Endothelial cell of umbilical vein (primary cell): ENCODE results near the gene LPP. TPM values are rescaled to one million over a fixed set of nuclear protein-coding genes. Genes with fewer than 3 reads are reported as not detected.

ENCODE experiments used
- BruUV-seq: library from RNA; stranded (reverse); fragments of 400-500 nt; replicated peaks from 2 replicates; lab custom pipeline; 2021; lab: Mats Ljungman, UMichigan
- CTCF ChIA-PET: fragments of 300-600, 350-600 bp; sonication (Branson Sonifier 250); formaldehyde crosslinking; loops from one replicate; lab custom pipeline; 2021; ENCODE audit warnings: antibody characterized with exemption, inconsistent platforms; lab: Charles Lee
- POLR2A ChIA-PET: fragments of 300-600, 350-600 bp; sonication (Branson Sonifier 250); formaldehyde crosslinking; loops from one replicate; lab custom pipeline; 2021; ENCODE audit warnings: antibody characterized with exemption, inconsistent platforms; lab: Charles Lee
- DNase-seq: peaks from one replicate; pipeline ENCODE4 v3.0.0-alpha.2; 2011; ENCODE audit warnings: low read depth, low spot score
- FAIRE-seq: peaks from 2 replicates; lab custom pipeline; 2011; peaks lifted over from hg19 to GRCh38; lab: Jason Lieb, UNC
- H2AFZ ChIP-seq: 2 replicates; pipeline ENCODE4 v1.6.0; 2012; ENCODE audit warnings: low read depth, low read length, control low read depth, inconsistent platforms
- H3K27ac ChIP-seq: 2 replicates; pipeline ENCODE4 v1.5.1; 2011; ENCODE audit warnings: low read depth, mild to moderate bottlenecking, control low read depth, low read length, moderate library complexity; ENCODE audit not compliant: insufficient read depth
- H3K27me3 ChIP-seq, 2 experiments: 2 replicates each; pipeline versions ENCODE4 v1.6.0 to v1.6.1; 2011; ENCODE audit warnings: low read length in 2 of 2, mixed read lengths in 1 of 2; ENCODE audit not compliant: control insufficient read depth in 2 of 2, insufficient read depth in 2 of 2
- H3K36me3 ChIP-seq, 2 experiments: 2 replicates in 1 of 2; 3 replicates in 1 of 2; pipeline ENCODE4 v1.5.1; 2011; ENCODE audit warnings: low read length in 2 of 2, mild to moderate bottlenecking in 1 of 2, moderate library complexity in 1 of 2; ENCODE audit not compliant: control insufficient read depth in 2 of 2, insufficient read depth in 2 of 2; ENCODE audit errors: extremely low read depth in 1 of 2
- H3K4me1 ChIP-seq: 3 replicates; pipeline ENCODE4 v1.5.1; 2011; ENCODE audit warnings: mild to moderate bottlenecking, low read length; ENCODE audit not compliant: control insufficient read depth, insufficient read depth; ENCODE audit errors: extremely low read depth
- H3K4me2 ChIP-seq: 2 replicates; pipeline ENCODE4 v1.6.1; 2011; ENCODE audit warnings: low read length, control low read depth, mixed read lengths; ENCODE audit not compliant: insufficient read depth
- H3K4me3 ChIP-seq, 3 experiments: fragments of 200-600 bp in 1 of 3; sonication (generic), shearing (Covaris generic) in 1 of 3; replicated peaks in 1 of 3; 2 replicates each; pipeline ENCODE4 v1.5.1; 2011 to 2016; ENCODE audit warnings: control low read depth in 3 of 3, low read length in 3 of 3, mild to moderate bottlenecking in 2 of 3, inconsistent platforms in 1 of 3, low read depth in 1 of 3, moderate library complexity in 1 of 3; ENCODE audit not compliant: insufficient read depth in 1 of 3
- H3K79me2 ChIP-seq: 2 replicates; pipeline ENCODE4 v1.6.0; 2012; ENCODE audit warnings: low read length, inconsistent platforms; ENCODE audit not compliant: control insufficient read depth, insufficient read depth
- H3K9ac ChIP-seq: replicated peaks from 2 replicates; pipeline ENCODE3; 2011; ENCODE audit warnings: low read length, control low read depth; ENCODE audit not compliant: insufficient read depth; ENCODE audit errors: extremely low read depth
- H3K9me1 ChIP-seq: replicated peaks from 3 replicates; pipeline ENCODE4 v1.6.0; 2011; ENCODE audit warnings: mild to moderate bottlenecking, low read length; ENCODE audit not compliant: control insufficient read depth, insufficient read depth; ENCODE audit errors: extremely low read depth
- H3K9me3 ChIP-seq: replicated peaks from 2 replicates; pipeline ENCODE4 v1.5.1; 2012; ENCODE audit warnings: low read length, inconsistent platforms; ENCODE audit not compliant: control insufficient read depth, insufficient read depth
- H4K20me1 ChIP-seq: replicated peaks from 2 replicates; pipeline ENCODE3; 2011; ENCODE audit warnings: mild to moderate bottlenecking, low read length; ENCODE audit not compliant: control insufficient read depth, insufficient read depth; ENCODE audit errors: extremely low read depth
- CTCF ChIP-seq, 2 donors: IDR thresholded peaks; 1 replicate in 1 of 2; 2 replicates in 1 of 2; pipeline ENCODE4 v1.5.1; 2011; ENCODE audit warnings: low read length in 2 of 2, mild to moderate bottlenecking in 2 of 2, moderate library complexity in 2 of 2, control low read depth in 1 of 2, inconsistent platforms in 1 of 2, low read depth in 1 of 2; ENCODE audit not compliant: insufficient read depth in 1 of 2; ENCODE audit errors: extremely low read depth in 1 of 2
- EZH2 ChIP-seq: IDR thresholded peaks from 2 replicates; pipeline ENCODE4 v1.6.1; 2012; ENCODE audit warnings: borderline replicate concordance, low read depth, mild to moderate bottlenecking, moderate library complexity, low read length, inconsistent platforms; ENCODE audit not compliant: severe bottlenecking
- FOS ChIP-seq: IDR thresholded peaks from 2 replicates; pipeline ENCODE4 v1.6.1; 2011; ENCODE audit warnings: mild to moderate bottlenecking, low read length, moderate library complexity, borderline replicate concordance; ENCODE audit not compliant: insufficient read depth
- GATA2 ChIP-seq: IDR thresholded peaks from 2 replicates; pipeline ENCODE4 v1.7.0; 2011; ENCODE audit warnings: low read depth, mild to moderate bottlenecking, moderate library complexity, mixed read lengths, low read length; ENCODE audit not compliant: insufficient read length, insufficient read depth
- JUN ChIP-seq: IDR thresholded peaks from 2 replicates; pipeline ENCODE4 v1.6.1; 2011; ENCODE audit warnings: borderline replicate concordance, low read depth; ENCODE audit not compliant: insufficient read length, insufficient read depth
- MAX ChIP-seq: IDR thresholded peaks from 2 replicates; pipeline ENCODE4 v1.6.1; 2011; ENCODE audit not compliant: insufficient read depth, insufficient read length
- MYC ChIP-seq: IDR thresholded peaks from one replicate; pipeline ENCODE4 v1.6.1; 2011; ENCODE audit warnings: mild to moderate bottlenecking, low read depth, low read length
- POLR2A ChIP-seq: IDR thresholded peaks from 2 replicates; pipeline ENCODE4 v1.6.1; 2012; ENCODE audit warnings: low read depth, mild to moderate bottlenecking, control low read depth, low read length
- POLR2AphosphoS5 ChIP-seq: IDR thresholded peaks from 2 replicates; pipeline ENCODE4 v1.6.1; 2012; ENCODE audit warnings: low read depth, mild to moderate bottlenecking, control low read depth, low read length, moderate library complexity; ENCODE audit not compliant: insufficient read depth
- dilution Hi-C: fragments of 300-500 bp; cut with MboI; formaldehyde crosslinking; loops from one replicate; pipeline ENCODE4 v1.15.0; 2019; ENCODE audit warnings: low sequenced_read_pairs; ENCODE audit not compliant: extremely low pct_ligation_motif_present
- intact Hi-C: fragments of 100-400 bp; cut with micrococcal nuclease; formaldehyde crosslinking; loops from one replicate; pipeline ENCODE4 v1.10.0; 2022
- polyA plus RNA-seq, 4 experiments: library from polyadenylated mRNA; depleted of rRNA in 3 of 4; stranded (reverse) in 3 of 4; unstranded in 1 of 4; fragments of >200 nt; gene quantifications; 2 replicates each; pipeline versions ENCODE4 v1.2.1 to v1.2.3, GENCODE V29; 2011 to 2012; ENCODE audit warnings: missing spikeins in 1 of 4
- total RNA-seq: library from RNA; stranded (reverse); gene quantifications from 2 replicates; pipeline ENCODE4 v1.2.3, GENCODE V29; 2021

Gene LPP
- total and polyA plus RNA-seq, 2 donors (not counting 3 experiments of a cell fraction or from before 2014, with no cell fraction given) = 16.9 to 153 TPM

GRCh38 chr3:188217011-188217463 is 63.1 kb downstream of the LPP start:
- H3K79me2 ChIP-seq = peaks cover 37% of the 10 kb centered on the region
- no peaks in the 10 kb centered on the region for H3K9me1 ChIP-seq
- peaks cover 0 to 3% of the 10 kb centered on the region in 2 experiments for H3K36me3 ChIP-seq
- ChIA-PET POLR2A (no interaction called here), CTCF (interaction anchor here (1.2 to 1.8 kb wide), 4 partner anchors 9 to 91 kb away, joined by 3 to 4 read pairs (median 3); no protein-coding TSS in a partner anchor)
- no peaks in the 10 kb centered on the region for H4K20me1 ChIP-seq
- DNase-seq = no peak
- no peaks in the 10 kb centered on the region for H3K4me1 ChIP-seq
- H2AFZ ChIP-seq = no peak overlapping the region
- intact Hi-C loops (no loop called here), dilution Hi-C loops (no loop called here)
- TF ChIP-seq CTCF (IDR thresholded peaks at IDR 0.05; ENCODE audit: extremely low read depth in 1 of 2, insufficient read depth in 1 of 2, low read depth in 1 of 2, low read length in 2 of 2) (no peak), JUN (no peak), POLR2A (no peak), MAX (no peak), POLR2AphosphoS5 (no peak), GATA2 (no peak), MYC (no peak), EZH2 (no peak), FOS (no peak)
- no peaks in the 10 kb centered on the region for H3K9me3 ChIP-seq
- H3K27ac ChIP-seq = no peak overlapping the region
- H3K27me3 ChIP-seq = no peaks in the 10 kb centered on the region
- FAIRE-seq = no peak
- H3K4me3 ChIP-seq = no peak overlapping the region
- no peak overlapping the region for H3K9ac ChIP-seq
- BruUV-seq = no TSS peak
- H3K4me2 ChIP-seq = no peak overlapping the region
